IMR-90 (cell line): ENCODE data around the gene KIFAP3. TPM values are rescaled to one million over a fixed set of nuclear protein-coding genes. Genes with fewer than 3 reads are reported as not detected.

Source experiments
- ATAC-seq: fragments of 200-7000 bp; cut with Tn5 transposase; 2 replicates; pipeline ENCODE4 v1.9.1; 2020; ENCODE audit warnings: low read depth, mild to moderate bottlenecking, moderate library complexity
- BruUV-seq: library from RNA; stranded (reverse); fragments of 400-500 nt; replicated peaks from 2 replicates; lab custom pipeline; 2021; lab: Mats Ljungman, UMichigan
- CTCF ChIA-PET: fragments of 300-600 bp; formaldehyde crosslinking; extraction: SDS; loops from one replicate; lab custom pipeline; 2021; ENCODE audit warnings: antibody characterized with exemption; lab: Yijun Ruan, JAX
- POLR2A ChIA-PET: fragments of 300-600 bp; sonication (Branson Sonifier 250); formaldehyde crosslinking; loops from one replicate; lab custom pipeline; 2022; ENCODE audit warnings: antibody characterized with exemption; ENCODE audit not compliant: unreplicated experiment; lab: Charles Lee
- DNase-seq: peaks from one replicate; pipeline ENCODE4 v3.0.0; 2013
- H2AFZ ChIP-seq: replicated peaks from 2 replicates; pipeline ENCODE3; 2013; ENCODE audit warnings: low read length, mild to moderate bottlenecking; ENCODE audit not compliant: poor library complexity
- H2AK5ac ChIP-seq: 2 replicates; pipeline ENCODE4 v1.6.1; 2013; ENCODE audit warnings: low read depth, low read length, inconsistent platforms
- H2AK9ac ChIP-seq: replicated peaks from 2 replicates; pipeline ENCODE3; 2013; ENCODE audit warnings: mild to moderate bottlenecking, low read depth, low read length, moderate library complexity; ENCODE audit not compliant: poor library complexity
- H2BK120ac ChIP-seq: 2 replicates; pipeline ENCODE4 v1.6.1; 2013; ENCODE audit warnings: low read depth, low read length, inconsistent platforms
- H2BK15ac ChIP-seq: 3 replicates; pipeline ENCODE4 v1.6.1; 2013; ENCODE audit warnings: low read depth, low read length, inconsistent platforms
- H2BK20ac ChIP-seq: 2 replicates; pipeline ENCODE4 v1.6.1; 2013; ENCODE audit warnings: low read depth, mild to moderate bottlenecking, inconsistent platforms, low read length, moderate library complexity
- H2BK5ac ChIP-seq: 2 replicates; pipeline ENCODE4 v1.6.1; 2013; ENCODE audit warnings: mild to moderate bottlenecking, low read depth, low read length, inconsistent platforms; ENCODE audit not compliant: poor library complexity, severe bottlenecking
- H3K14ac ChIP-seq: replicated peaks from 2 replicates; pipeline ENCODE4 v1.6.1; 2013; ENCODE audit warnings: low read depth, low read length, inconsistent platforms
- H3K18ac ChIP-seq: 2 replicates; pipeline ENCODE4 v1.6.1; 2013; ENCODE audit warnings: low read depth, low read length, control low read depth
- H3K23ac ChIP-seq: 2 replicates; pipeline ENCODE4 v1.6.1; 2013; ENCODE audit warnings: low read depth, low read length, inconsistent platforms
- H3K27ac ChIP-seq: 2 replicates; pipeline ENCODE4 v1.5.1; 2013; ENCODE audit warnings: mild to moderate bottlenecking, control low read depth, low read length; ENCODE audit not compliant: insufficient read depth
- H3K27me3 ChIP-seq: 2 replicates; pipeline ENCODE4 v1.6.1; 2013; ENCODE audit warnings: low read length; ENCODE audit not compliant: control insufficient read depth, insufficient read depth
- H3K36me3 ChIP-seq: 2 replicates; pipeline ENCODE4 v1.6.1; 2013; ENCODE audit warnings: low read length, mixed read lengths; ENCODE audit not compliant: control insufficient read depth, insufficient read depth
- H3K4ac ChIP-seq: 2 replicates; pipeline ENCODE4 v1.6.1; 2013; ENCODE audit warnings: low read depth, low read length, inconsistent platforms
- H3K4me1 ChIP-seq: 2 replicates; pipeline ENCODE4 v1.6.1; 2013; ENCODE audit warnings: low read length, mixed read lengths; ENCODE audit not compliant: control insufficient read depth, insufficient read depth
- H3K4me2 ChIP-seq: 2 replicates; pipeline ENCODE4 v1.6.1; 2013; ENCODE audit warnings: low read depth, mild to moderate bottlenecking, control low read depth, low read length, moderate library complexity
- H3K4me3 ChIP-seq: 2 replicates; pipeline ENCODE4 v1.5.1; 2013; ENCODE audit warnings: low read depth, mild to moderate bottlenecking, control low read depth, low read length, moderate library complexity; ENCODE audit not compliant: insufficient read depth
- H3K56ac ChIP-seq: 2 replicates; pipeline ENCODE4 v1.6.1; 2013; ENCODE audit warnings: low read length, inconsistent platforms; ENCODE audit not compliant: insufficient read depth; ENCODE audit errors: extremely low read depth
- H3K79me1 ChIP-seq, 2 experiments: 2 replicates each; pipeline ENCODE4 v1.6.1; 2013; ENCODE audit warnings: low read length in 2 of 2, inconsistent platforms in 1 of 2, low read depth in 1 of 2
- H3K9ac ChIP-seq: 2 replicates; pipeline ENCODE4 v1.6.1; 2013; ENCODE audit warnings: low read depth, low read length, control low read depth
- H3K9me1 ChIP-seq: 2 replicates; pipeline ENCODE4 v1.6.1; 2013; ENCODE audit warnings: low read length, inconsistent platforms; ENCODE audit not compliant: insufficient read depth
- H3K9me3 ChIP-seq: 2 replicates; pipeline ENCODE4 v1.6.1; 2013; ENCODE audit warnings: low read length; ENCODE audit not compliant: control insufficient read depth, insufficient read depth
- H4K20me1 ChIP-seq: 2 replicates; pipeline ENCODE4 v1.6.1; 2013; ENCODE audit warnings: low read length, inconsistent platforms; ENCODE audit not compliant: insufficient read depth
- H4K5ac ChIP-seq: 2 replicates; pipeline ENCODE4 v1.6.1; 2013; ENCODE audit warnings: mild to moderate bottlenecking, low read depth, low read length, control low read depth
- H4K8ac ChIP-seq, 2 experiments: 2 replicates each; pipeline ENCODE4 v1.6.1; 2013; ENCODE audit warnings: low read depth in 2 of 2, low read length in 2 of 2, control low read depth in 1 of 2, inconsistent platforms in 1 of 2
- H4K91ac ChIP-seq: 2 replicates; pipeline ENCODE4 v1.6.1; 2013; ENCODE audit warnings: low read depth, low read length, inconsistent platforms; ENCODE audit not compliant: insufficient read depth
- MAFK ChIP-seq: IDR thresholded peaks from 2 replicates; pipeline ENCODE4 v1.6.1; 2012; ENCODE audit warnings: low read depth, low read length, improper control_type of control experiment
- POLR2A ChIP-seq: IDR thresholded peaks from 2 replicates; pipeline ENCODE4 v1.6.1; 2012; ENCODE audit warnings: mild to moderate bottlenecking, low read depth, low read length
- WGBS, 2 experiments: methylation state at CpG; one replicate each; pipeline versions ENCODE4 v1.1.5 to v1.1.7; 2013; ENCODE audit warnings: missing lambda C conversion rate in 2 of 2; ENCODE audit not compliant: insufficient read length in 1 of 2; ENCODE audit errors: extremely low coverage in 2 of 2; 5-methylcytosine and 5-hydroxymethylcytosine counted together
- dilution Hi-C: fragments of 300-500 bp; cut with HindIII; formaldehyde crosslinking; loops from one replicate; pipeline ENCODE4 v1.14.3; 2018; ENCODE audit warnings: low sequenced_read_pairs; ENCODE audit not compliant: unreplicated experiment
- in situ Hi-C: fragments of 300-500 bp; cut with MboI; formaldehyde crosslinking; loops from 3 replicates; pipeline ENCODE4 v1.14.3; 2019; ENCODE audit warnings: low sequenced_read_pairs, inconsistent platforms, mixed read lengths
- intact Hi-C: fragments of 100-400 bp; cut with micrococcal nuclease; formaldehyde crosslinking; loops from 2 replicates; pipeline ENCODE4 v1.10.0; 2022
- polyA plus RNA-seq, 3 experiments: library from polyadenylated mRNA; depleted of rRNA; stranded (reverse); fragments of >200 nt; gene quantifications; 2 replicates each; pipeline ENCODE4 v1.2.3, GENCODE V29; 2012; ENCODE audit warnings: low replicate concordance in 1 of 3
- total RNA-seq: library from RNA; depleted of rRNA; stranded (reverse); fragments of >200 nt; gene quantifications from 2 replicates; pipeline ENCODE4 v1.2.3, GENCODE V29; 2012

The KIFAP3 gene
- total and polyA plus RNA-seq, 2 of the 4 experiments (the other 2 are of a cell fraction), result 10.5 to 10.9 TPM

DNA sequence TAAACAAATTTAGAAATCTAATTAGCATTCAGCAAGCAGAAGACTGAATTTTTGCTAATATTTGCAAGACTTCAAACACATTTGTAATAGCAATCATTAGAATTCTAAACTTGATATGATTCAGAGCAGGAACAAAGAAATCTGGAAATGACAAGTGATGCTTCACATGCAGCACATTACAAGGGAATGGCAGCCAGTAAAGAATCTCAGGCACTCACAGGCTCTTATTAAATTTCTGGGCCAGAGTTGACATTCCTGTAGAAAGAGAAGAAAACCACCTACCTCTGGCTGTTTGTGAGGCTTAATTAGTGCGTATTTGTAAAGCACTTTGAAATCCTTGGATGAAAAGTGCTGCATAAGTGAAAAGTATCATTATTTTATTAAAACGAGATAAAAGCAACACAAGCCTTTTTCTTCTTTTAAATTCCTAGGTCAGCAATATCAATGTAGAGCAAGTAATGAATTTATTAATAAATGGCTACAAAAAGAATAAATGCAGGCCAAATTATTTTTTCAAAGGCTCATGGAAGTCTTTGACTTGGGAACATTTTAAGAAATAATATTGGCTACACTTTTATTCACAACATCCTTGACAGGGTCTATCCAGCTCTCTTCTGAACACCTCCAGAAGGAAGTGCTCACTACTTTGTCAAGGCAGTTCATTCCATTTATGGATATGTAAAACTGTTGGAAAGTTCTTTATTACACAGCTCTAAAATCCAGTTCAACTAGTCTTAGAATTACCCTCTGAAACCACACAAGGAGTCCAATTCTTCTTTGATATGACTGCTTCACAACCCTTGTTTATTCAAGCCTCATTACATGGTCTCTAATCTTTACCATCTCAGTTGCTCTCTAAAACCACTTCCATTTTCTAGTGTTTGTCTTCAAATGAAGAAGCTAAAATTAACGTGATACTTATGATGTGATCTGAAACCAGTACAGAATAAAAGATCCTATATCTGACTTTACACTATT lies 148.7 kb downstream of the KIFAP3 start:
- BruUV-seq, result no TSS peak

More for the DNA sequence above, 148.7 kb downstream of the KIFAP3 start:
- H2AK5ac ChIP-seq, result no peak overlapping the region
- H3K4me2 ChIP-seq, result no peak overlapping the region
- ChIA-PET CTCF (interaction anchor here (1.6 kb wide), 1 partner anchor 1004 kb away, joined by 3 read pairs; no protein-coding TSS in a partner anchor), POLR2A (no interaction called here)
- no peaks in the 10 kb centered on the region for H3K9me3 ChIP-seq
- H2BK20ac ChIP-seq, result no peak overlapping the region
- no peaks in the 10 kb centered on the region for H3K79me1 ChIP-seq
- no peak overlapping the region for H2AK9ac ChIP-seq
- in situ Hi-C loops, result loop anchor here (25.0 kb wide), 2 partner anchors 737 to 837 kb away; partner anchors contain the start of gene PRRX1
- ATAC-seq (no peak), DNase-seq (no peak)
- no peak overlapping the region; the same call in 1 of the 2 replicates for H3K14ac ChIP-seq
- H4K20me1 ChIP-seq, result no peaks in the 10 kb centered on the region
- no peak overlapping the region for H4K8ac ChIP-seq
- H4K91ac ChIP-seq, result no peak overlapping the region
- peak; percentile 56 for TF ChIP-seq MAFK
- no peak for TF ChIP-seq POLR2A
- no peak overlapping the region for H4K5ac ChIP-seq
- H3K36me3 ChIP-seq, result 0 out of 2 replicates have a peak, but pooled peaks cover 1% of the 10 kb centered on the region
- no peaks in the 10 kb centered on the region for H3K9me1 ChIP-seq
- no peak overlapping the region for H3K4me3 ChIP-seq
- no peak overlapping the region for H2BK5ac ChIP-seq
- no peak overlapping the region for H2BK120ac ChIP-seq
- H3K9ac ChIP-seq, result no peak overlapping the region
- H3K27ac ChIP-seq, result no peak overlapping the region
- dilution Hi-C loops, result no loop called here
- no CpG with 5 or more reads among the region's 3 CpGs for WGBS, 2 experiments
- no peaks in the 10 kb centered on the region for H3K4me1 ChIP-seq
- intact Hi-C loops, result loop anchor here (5.0 to 10.0 kb wide), 3 partner anchors 607 to 1299 kb away; partner anchors contain the start of gene GORAB
- no peak overlapping the region for H2AFZ ChIP-seq
- H3K23ac ChIP-seq, result no peak overlapping the region
- no peak overlapping the region for H3K4ac ChIP-seq
- H2BK15ac ChIP-seq, result no peak overlapping the region
- no peak overlapping the region for H3K18ac ChIP-seq
- no peaks in the 10 kb centered on the region for H3K27me3 ChIP-seq
- H3K56ac ChIP-seq, result no peak overlapping the region
